HG03135 (cell line): Measurements from ENCODE around the gene MYO1B.

Experiments used
- ATAC-seq: cut with Tn5 transposase; IDR thresholded peaks from one replicate; pipeline ENCODE4 v1.9.1; 2021; ENCODE audit warnings: mild to moderate bottlenecking, moderate library complexity; ENCODE audit not compliant: unreplicated experiment

The MYO1B gene

GRCh38 chr2:191245046-191245868 lies at the start of gene MYO1B:
TSS of gene MYO1B (plus strand) at chr2:191245404. CDS start at chr2:191276896, 31,492 bp downstream.
- peak; percentile 53 for ATAC-seq

GRCh38 chr2:191197096-191197495 lies 48.1 kb upstream of the MYO1B start:
- ATAC-seq = no peak

GRCh38 chr2:191198271-191198670 lies 46.9 kb upstream of the MYO1B start:
- ATAC-seq = no peak

GRCh38 chr2:191199929-191200512 lies 45.2 kb upstream of the MYO1B start:
- ATAC-seq = no peak

GRCh38 chr2:191200910-191201309 lies 44.3 kb upstream of the MYO1B start:
- ATAC-seq = no peak

- no peak for ATAC-seq
Measured at GRCh38 chr2:191202209-191202721, 42.9 kb upstream of the MYO1B start.

GRCh38 chr2:191202881-191203397 lies 42.3 kb upstream of the MYO1B start:
- ATAC-seq = no peak

GRCh38 chr2:191204433-191204832 lies 40.8 kb upstream of the MYO1B start:
- ATAC-seq = peak; percentile 55

- ATAC-seq = no peak
Measured at GRCh38 chr2:191206613-191207471, 38.4 kb upstream of the MYO1B start.

- no peak for ATAC-seq
Measured at GRCh38 chr2:191209340-191209739, 35.9 kb upstream of the MYO1B start.

- no peak for ATAC-seq
Measured at GRCh38 chr2:191212119-191212518, 33.1 kb upstream of the MYO1B start.

- ATAC-seq = no peak
Measured at GRCh38 chr2:191213333-191213732, 31.9 kb upstream of the MYO1B start.

GRCh38 chr2:191215230-191215629 lies 30.0 kb upstream of the MYO1B start:
- no peak for ATAC-seq

GRCh38 chr2:191215666-191216065 lies 29.5 kb upstream of the MYO1B start:
- no peak for ATAC-seq

- ATAC-seq = no peak
Measured at GRCh38 chr2:191217580-191217979, 27.6 kb upstream of the MYO1B start.

GRCh38 chr2:191218292-191218898 lies 26.8 kb upstream of the MYO1B start:
- ATAC-seq = no peak

- peak; percentile 57 for ATAC-seq
Measured at GRCh38 chr2:191220671-191221070, 24.5 kb upstream of the MYO1B start.

- ATAC-seq = no peak
Measured at GRCh38 chr2:191221666-191222065, 23.5 kb upstream of the MYO1B start.

GRCh38 chr2:191222507-191222906 lies 22.7 kb upstream of the MYO1B start:
- ATAC-seq = peak; percentile 55

GRCh38 chr2:191222952-191223351 lies 22.3 kb upstream of the MYO1B start:
- ATAC-seq = no peak

- ATAC-seq = no peak
Measured at GRCh38 chr2:191225126-191225525, 20.1 kb upstream of the MYO1B start.
